Measurements from ENCODE around the gene TACC2.
"Not testable (repeated sequence)": the region's sequence is repeated elsewhere in the genome, so short reads cannot be mapped to it uniquely, and the experiment has no call there.

The TACC2 gene

DNA sequence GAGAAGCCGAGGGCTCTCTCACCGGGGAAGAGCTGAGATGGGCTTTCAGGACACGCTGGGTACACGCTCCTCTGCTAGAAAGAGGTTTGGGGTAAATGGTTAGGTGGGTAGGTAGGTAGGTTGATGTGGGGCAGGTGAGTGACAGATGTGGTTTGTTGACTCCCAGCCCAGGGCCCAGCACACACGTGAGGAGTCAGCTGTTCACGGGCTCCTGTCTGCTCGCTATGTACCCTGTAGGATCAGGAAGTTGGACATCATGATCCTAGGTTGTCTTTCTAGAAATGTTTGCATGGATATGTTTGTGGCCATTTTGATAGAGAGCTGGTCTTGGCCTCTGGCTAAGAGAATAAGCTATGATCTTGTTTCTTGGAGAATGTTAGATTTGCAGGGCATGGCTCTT lies 109.0 kb downstream of the TACC2 start:
- no peak for DNase-seq

GRCh38 chr10:122098924-122099323 lies 110.0 kb downstream of the TACC2 start:
- no peak for DNase-seq

- DNase-seq: no peak
Observed at GRCh38 chr10:122099562-122099961, 110.6 kb downstream of the TACC2 start.

GRCh38 chr10:122102146-122102868 lies 113.3 kb downstream of the TACC2 start:
- no peak for DNase-seq

- no peak for DNase-seq
Observed at GRCh38 chr10:122102869-122103525, 114.0 kb downstream of the TACC2 start.

DNA sequence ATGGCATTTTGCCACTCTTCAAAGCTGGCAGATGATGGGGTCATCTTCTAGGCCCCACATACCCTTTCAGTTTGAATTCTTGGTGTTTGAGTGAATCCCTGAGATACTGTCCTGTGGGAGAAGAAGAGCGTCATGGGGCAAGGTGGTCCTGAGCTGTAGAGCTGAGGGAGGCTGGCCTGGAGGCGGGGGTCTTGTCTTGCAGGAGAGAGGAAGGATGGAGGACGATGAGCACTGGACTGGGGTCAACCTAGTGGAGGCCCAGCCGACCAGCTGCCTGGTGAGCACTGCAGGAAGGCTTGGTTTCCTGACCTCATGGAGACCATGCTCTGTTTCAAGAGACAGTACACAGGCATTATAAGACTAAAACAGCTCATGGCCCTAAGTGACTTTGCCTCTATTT lies 114.6 kb downstream of the TACC2 start:
- DNase-seq: no peak

DNA sequence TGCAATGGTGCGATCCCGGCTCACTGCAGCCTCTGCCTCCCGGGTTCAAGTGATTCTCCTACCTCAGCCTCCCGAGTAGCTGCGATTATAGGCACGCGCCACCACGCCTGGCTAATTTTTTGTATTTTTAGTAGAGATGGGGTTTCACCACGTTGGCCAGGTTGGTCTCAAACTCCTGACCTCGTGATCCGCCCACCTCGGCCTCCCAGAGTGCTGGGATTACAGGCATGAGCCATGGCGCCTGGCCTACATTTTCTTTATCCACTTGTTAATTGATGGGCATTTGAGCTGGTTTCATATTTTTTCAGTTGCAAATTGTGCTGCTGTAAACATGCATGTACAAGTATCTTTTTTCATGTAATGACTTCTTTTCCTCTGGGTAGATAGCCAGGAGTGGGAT lies 119.8 kb downstream of the TACC2 start:
- DNase-seq: not testable (repeated sequence)

DNA sequence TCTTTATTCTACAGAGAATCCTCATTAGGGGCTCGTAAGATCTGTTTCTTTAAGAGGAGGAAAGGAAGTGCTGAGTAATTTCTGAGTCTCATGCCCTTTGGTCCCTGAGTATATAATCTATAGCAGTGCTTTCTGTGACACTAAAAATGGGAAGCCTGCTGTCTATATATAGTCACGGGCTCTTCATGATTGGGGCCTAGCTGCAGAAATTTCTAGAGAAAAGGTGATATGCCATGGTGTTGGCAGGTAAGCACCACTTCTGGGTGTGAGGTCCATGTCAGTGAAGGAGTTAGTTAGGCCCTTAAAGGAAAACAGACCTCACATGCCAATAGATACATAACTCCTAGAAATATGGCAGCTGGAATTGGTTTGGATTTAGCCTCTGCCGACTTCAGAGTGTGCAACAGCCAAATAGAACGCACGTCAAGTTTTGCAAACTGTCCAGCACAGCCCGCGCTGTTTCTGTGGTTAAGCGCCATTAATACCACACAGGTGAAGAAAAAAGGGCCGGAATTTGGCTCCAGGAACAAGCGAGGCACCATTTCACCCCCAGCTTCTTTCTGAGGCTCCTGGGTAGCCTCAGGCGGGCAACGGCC lies 123.2 kb downstream of the TACC2 start:
- no peak for DNase-seq

DNA sequence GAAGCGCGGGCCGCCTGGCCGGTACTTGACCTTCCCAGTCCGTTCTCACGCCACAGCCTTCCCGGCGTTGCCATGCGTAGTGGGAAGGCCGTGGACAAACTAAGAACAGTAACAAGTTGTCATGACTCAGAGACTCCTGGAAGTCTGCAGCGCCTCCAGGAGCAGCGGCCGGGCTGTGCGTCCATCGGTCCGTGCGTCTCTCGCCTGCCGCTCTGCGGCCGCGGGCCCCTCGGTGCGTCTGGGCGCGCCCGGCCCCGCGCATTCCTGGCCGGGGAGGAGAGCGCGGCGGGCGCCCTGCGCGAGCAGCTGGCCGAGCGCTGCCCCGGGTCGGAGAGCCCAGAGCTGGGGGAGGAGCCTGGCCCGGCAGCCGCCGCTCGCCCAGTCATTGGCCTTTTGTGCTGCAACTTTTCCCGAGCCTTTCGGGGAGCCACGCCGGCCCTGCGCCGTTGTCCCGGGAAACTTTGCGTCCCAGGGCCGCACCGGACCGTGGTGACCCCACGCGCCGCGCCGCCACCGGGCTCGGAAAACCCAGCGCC lies 123.7 kb downstream of the TACC2 start:
- DNase-seq: no peak

DNA sequence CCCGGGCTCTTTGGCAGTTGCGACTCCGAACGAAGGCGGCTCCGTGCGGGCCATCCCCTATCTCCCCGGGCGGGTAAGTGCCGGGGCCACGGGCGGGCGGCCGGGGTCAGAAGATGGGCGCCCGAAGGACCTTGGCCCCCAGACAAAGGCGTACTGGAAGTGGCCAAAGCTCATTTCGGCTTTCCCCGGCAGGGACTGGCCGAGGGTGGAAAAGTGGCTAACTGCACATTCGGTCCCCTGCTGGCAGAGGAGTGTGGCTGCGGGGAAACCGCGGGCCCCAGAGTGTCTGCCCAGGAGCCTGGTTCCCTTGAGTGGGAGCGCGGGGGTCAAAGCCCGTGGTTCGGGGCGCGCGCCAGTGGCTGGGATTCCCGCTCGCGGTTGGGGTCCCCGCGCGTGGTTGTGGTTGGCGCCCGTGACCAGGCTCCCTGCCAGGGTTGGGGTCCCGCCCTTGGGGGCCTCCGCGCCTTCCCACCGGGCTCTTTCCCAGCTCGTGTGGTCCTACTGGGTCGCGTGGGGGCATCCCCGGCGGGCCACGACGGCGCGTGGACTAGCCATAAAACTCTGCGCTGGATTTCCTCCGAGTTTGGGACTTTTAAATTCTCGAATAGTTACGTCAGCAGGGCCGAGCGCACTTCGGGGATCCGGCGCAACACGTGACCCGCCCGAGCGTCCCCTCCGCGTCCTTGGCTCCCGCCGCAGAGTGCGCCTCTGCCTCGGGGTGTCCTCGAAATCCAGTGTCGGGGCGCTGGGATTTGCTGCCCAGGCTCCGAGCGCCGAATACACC lies 124.4 kb downstream of the TACC2 start:
- DNase-seq: no peak

DNA sequence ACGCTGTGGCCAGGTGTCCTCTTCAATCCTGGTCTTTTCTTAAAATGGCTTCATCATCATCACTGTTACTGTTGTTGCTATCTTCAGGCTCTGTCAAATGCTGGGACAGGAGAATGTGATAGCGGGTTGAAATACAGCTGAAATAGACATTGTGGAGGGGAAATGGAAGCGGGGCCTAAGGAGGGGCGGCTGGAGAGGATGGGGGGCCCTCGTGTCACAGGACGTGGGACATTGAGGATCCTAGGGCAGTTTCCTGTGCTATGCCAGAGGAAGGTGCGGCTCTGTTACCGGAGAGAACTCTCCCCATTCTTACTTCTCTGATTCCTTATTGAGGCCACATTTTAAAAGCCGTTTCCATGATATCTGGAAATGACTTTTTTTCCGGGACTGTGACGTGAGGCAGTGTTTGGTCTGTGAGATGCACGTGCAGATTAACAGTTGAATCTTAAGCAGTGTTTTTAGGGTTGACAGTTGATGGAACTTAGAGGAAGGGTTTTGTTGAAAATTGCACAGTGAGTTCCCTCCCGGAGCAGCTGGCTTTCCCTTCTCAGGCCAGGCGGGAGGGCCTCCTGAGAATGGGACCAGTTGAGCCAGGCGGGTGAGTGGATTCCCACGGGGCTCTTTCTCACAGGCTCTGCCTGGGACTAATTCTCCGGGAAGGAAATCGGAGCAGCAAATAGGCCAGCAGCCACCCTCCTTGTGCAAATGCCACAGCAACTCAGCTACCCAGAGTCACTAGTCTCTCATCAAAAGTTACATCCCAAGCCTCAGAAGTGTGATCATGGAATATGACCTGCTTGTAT lies 125.2 kb downstream of the TACC2 start:
- DNase-seq: no peak

DNA sequence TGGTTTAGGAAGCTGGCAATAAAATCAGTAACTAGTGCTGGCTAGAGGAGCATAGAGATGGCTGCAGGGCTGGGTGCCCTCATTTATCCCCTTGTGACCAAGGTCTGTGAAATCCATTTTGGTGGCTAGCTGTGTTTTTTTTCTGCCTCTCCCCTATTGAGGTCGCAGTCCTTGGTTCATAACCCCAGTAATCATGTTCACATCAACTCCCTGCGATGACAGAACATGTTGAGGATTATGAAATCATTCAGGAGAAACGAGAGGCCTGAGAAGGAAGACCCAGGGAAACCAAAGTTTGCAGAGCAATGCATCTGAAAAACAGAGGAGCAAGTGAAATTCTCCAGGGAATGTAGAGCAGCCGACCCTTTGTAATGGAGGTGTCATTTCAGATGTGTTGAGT lies 126.9 kb downstream of the TACC2 start:
- no peak for DNase-seq

- DNase-seq: no peak
Observed at GRCh38 chr10:122116331-122116730, 127.4 kb downstream of the TACC2 start.

DNA sequence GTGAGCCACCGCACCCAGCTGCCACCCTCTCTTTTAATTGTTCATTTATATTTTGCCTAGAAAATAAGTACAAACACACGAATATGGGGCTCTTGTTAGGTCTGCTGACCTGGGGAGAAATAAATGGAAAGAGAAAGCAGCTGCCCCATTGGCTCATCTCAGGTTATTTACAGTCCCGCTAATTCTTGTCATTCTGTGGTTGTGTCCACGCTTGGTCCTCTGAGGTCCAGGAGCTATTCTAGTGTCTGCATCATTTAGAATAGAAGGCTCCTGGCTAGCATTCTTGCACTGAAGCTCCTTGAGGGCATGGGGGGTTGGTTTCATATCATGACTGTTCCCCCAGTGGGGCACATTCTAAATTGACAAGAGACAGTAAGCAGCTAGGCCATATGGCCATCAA lies 128.5 kb downstream of the TACC2 start:
- DNase-seq: no peak

DNA sequence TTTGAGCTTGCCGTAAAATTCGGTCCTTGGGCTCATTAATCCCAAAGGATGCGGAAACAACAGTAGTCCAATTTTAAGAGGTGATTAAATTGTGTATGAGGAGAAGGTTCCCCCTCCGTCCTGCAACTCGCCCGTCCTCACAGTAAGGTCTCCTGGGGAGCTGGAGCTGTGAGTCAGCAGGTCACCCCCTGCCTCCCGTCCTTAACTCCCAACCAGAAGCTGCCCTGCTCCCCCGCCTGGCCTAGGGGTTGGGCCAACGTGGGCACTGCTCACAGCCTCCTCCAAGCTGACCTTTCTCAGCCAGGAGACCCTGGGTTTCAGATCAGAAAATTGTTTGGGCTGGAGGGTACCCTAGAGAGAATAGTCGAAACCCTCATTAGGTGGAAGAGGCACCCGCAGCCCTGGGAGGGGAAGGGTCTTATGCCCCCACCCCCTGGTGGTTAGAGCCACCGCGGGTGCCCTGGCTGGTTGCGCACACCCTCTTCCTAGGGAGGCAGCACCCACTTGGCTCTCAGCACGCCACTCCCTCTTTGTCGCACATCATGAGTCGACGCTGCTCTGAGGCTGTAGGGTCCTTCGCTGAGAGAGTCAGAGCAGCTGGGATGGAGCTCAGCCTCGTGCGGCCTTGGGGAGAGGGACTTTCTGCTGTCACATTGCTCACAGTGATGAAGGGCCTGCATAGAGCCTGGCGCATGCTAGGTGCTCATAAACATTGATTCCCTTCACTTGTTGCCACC lies 131.2 kb downstream of the TACC2 start:
- DNase-seq: no peak

GRCh38 chr10:122121059-122121458 lies 132.1 kb downstream of the TACC2 start:
- no peak for DNase-seq

DNA sequence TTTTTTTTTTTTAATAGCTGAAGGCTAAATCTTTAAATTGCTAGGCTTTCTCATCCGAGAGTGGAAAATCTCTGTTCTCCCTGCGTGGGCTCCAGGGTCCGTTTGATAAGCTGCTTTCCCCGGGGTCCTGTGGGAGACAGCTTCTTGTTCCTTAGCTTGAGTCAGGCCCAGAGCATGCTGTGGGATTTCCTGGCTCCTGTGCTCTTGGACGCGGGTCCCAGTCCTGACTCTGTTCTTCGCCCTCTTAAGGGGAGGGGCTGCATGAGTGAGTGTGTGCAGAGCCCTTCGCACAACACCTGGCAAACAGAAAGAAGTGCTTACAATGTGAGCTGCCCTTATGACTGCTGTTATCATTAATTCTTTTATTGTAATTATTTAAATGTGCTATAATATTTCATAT lies 133.5 kb downstream of the TACC2 start:
- DNase-seq: no peak

GRCh38 chr10:122123186-122123585 lies 134.2 kb downstream of the TACC2 start:
- no peak for DNase-seq

GRCh38 chr10:122124342-122124741 lies 135.4 kb downstream of the TACC2 start:
- DNase-seq: no peak

- no peak for DNase-seq
Observed at GRCh38 chr10:122124808-122125207, 135.8 kb downstream of the TACC2 start.

- DNase-seq: no peak
Observed at GRCh38 chr10:122126763-122127659, 138.0 kb downstream of the TACC2 start.

Data from stimulated activated naive CD4-positive, alpha-beta T cell (primary cell).